ENCODE data around the gene PLPP1. TPM values are rescaled to one million over a fixed set of nuclear protein-coding genes. Genes with fewer than 3 reads are reported as not detected.

Gene PLPP1
- polyA plus RNA-seq, 1 of the 3 experiments (the other 2 are of a cell fraction), result 32.8 TPM

- Histone ChIP-seq H3K4me3 (ENCODE audit: low read depth in 2 of 2, low read length in 1 of 2) (peak overlapping the region; percentile 74 to 87), H2AFZ (ENCODE audit: low read depth) (peak overlapping the region; percentile 96), H3K4me2 (peak overlapping the region; percentile 74), H3K27ac (ENCODE audit: low read depth in 2 of 2, low read length in 1 of 2) (peak overlapping the region; percentile 94 to 95; a peak in 3 of 4 replicates), H3K9me3 (no peaks in the 10 kb centered on the region), H3K9ac (peak overlapping the region; percentile 92), H3K36me3 (replicated peaks in 1 of 2; ENCODE audit: control insufficient read depth in 1 of 2, insufficient read depth in 2 of 2, low read length in 1 of 2) (no peaks in the 10 kb centered on the region), H3K27me3 (ENCODE audit: insufficient read depth) (no peaks in the 10 kb centered on the region), H3K79me2 (ENCODE audit: insufficient read depth) (peaks cover 37% of the 10 kb centered on the region), H4K20me1 (ENCODE audit: insufficient read depth) (peaks cover 6% of the 10 kb centered on the region; the same call in 1 of the 2 replicates), H3F3A (replicated peaks; ENCODE audit: insufficient read depth) (peaks cover 8% of the 10 kb centered on the region), H3K4me1 (ENCODE audit: control insufficient read depth in 1 of 2, insufficient read depth in 2 of 2, low read depth in 1 of 2, low read length in 1 of 2) (peaks cover 0 to 6% of the 10 kb centered on the region in 2 experiments; a peak in 2 of 4 replicates), H3K9me2 (no peaks in the 10 kb centered on the region)
- WGBS (ENCODE audit: low lambda C conversion rate), result 6% methylated on average over 17 of the region's 19 CpGs
- DNase-seq, result no peak
- ChIA-PET POLR2A (no interaction called here), CTCF (interaction anchor here (1.0 kb wide), 1 partner anchor 109 kb away, joined by 3 read pairs; no protein-coding TSS in a partner anchor)
- TF ChIP-seq FOXM1 (IDR thresholded peaks at IDR 0.05; ENCODE audit: low read depth) (no peak), YY1 (IDR thresholded peaks at IDR 0.05; ENCODE audit: low read depth) (no peak), ELF1 (IDR thresholded peaks at IDR 0.05) (no peak), SMC3 (IDR thresholded peaks at IDR 0.05; ENCODE audit: low read depth, low read length) (0 out of 2 replicates have a peak, but pooled peaks have one; percentile 4), POLR2AphosphoS5 (IDR thresholded peaks at IDR 0.05; ENCODE audit: low read depth, low read length) (0 out of 2 replicates have a peak, but pooled peaks have one; percentile 9), RFX5 (IDR thresholded peaks at IDR 0.05; ENCODE audit: low read length) (no peak), USF2 (IDR thresholded peaks at IDR 0.05; ENCODE audit: borderline replicate concordance, low read depth, low read length) (no peak), MAX (IDR thresholded peaks at IDR 0.05; ENCODE audit: low read depth) (peak; percentile 5; the same call in 1 of the 2 replicates), NRF1 (IDR thresholded peaks at IDR 0.05; ENCODE audit: low read depth, low read length) (no peak)
Observed at GRCh38 chr5:55535199-55535905, 588 bp upstream of the PLPP1 start.

- H3K9ac ChIP-seq, result peak overlapping the region; percentile 92
- peaks cover 0 to 5% of the 10 kb centered on the region in 2 experiments for H3K36me3 ChIP-seq (replicated peaks in 1 of 2; ENCODE audit: control insufficient read depth in 1 of 2, insufficient read depth in 2 of 2, low read length in 1 of 2)
- TF ChIP-seq GATA2 (CRISPR knock-in tag; IDR thresholded peaks at IDR 0.05) (no peak), EP300 (IDR thresholded peaks at IDR 0.05; ENCODE audit: borderline replicate concordance in 1 of 2, low read depth in 1 of 2, low read length in 1 of 2) (no peak), USF1 (IDR thresholded peaks at IDR 0.05; ENCODE audit: borderline replicate concordance, low read depth) (no peak), SIN3A (IDR thresholded peaks at IDR 0.05; ENCODE audit: borderline replicate concordance, low read depth, low read length) (no peak; the same call in 1 of the 2 replicates), CHD2 (IDR thresholded peaks at IDR 0.05; ENCODE audit: low read length, partially characterized antibody) (no peak), YY1 (IDR thresholded peaks at IDR 0.05; ENCODE audit: low read depth) (no peak)
- peaks cover 13% of the 10 kb centered on the region for H3F3A ChIP-seq (replicated peaks; ENCODE audit: insufficient read depth)
- peak overlapping the region; percentile 74 for H3K4me2 ChIP-seq
- peak overlapping the region; percentile 94 to 95; a peak in 3 of 4 replicates for H3K27ac ChIP-seq (ENCODE audit: low read depth in 2 of 2, low read length in 1 of 2)
- ChIA-PET POLR2A (interaction anchor here (0.6 to 1.3 kb wide), 3 partner anchors 58 to 158 kb away, joined by 3 to 5 read pairs (median 3); no protein-coding TSS in a partner anchor), CTCF (interaction anchor here (1.0 kb wide), 1 partner anchor 107 kb away, joined by 3 read pairs; no protein-coding TSS in a partner anchor)
- DNase-seq, result peak; percentile 81
- H3K79me2 ChIP-seq (ENCODE audit: insufficient read depth), result peaks cover 45% of the 10 kb centered on the region
- WGBS (ENCODE audit: low lambda C conversion rate), result 23% methylated on average over 10 of the region's 25 CpGs
- no peaks in the 10 kb centered on the region for H3K9me3 ChIP-seq
- peak overlapping the region; percentile 74 to 87 for H3K4me3 ChIP-seq (ENCODE audit: low read depth in 2 of 2, low read length in 1 of 2)
- no peaks in the 10 kb centered on the region for H3K9me2 ChIP-seq
- H2AFZ ChIP-seq (ENCODE audit: low read depth), result peak overlapping the region; percentile 96
- H3K4me1 ChIP-seq (ENCODE audit: control insufficient read depth in 1 of 2, insufficient read depth in 2 of 2, low read depth in 1 of 2, low read length in 1 of 2), result peaks cover 0 to 6% of the 10 kb centered on the region in 2 experiments; a peak in 2 of 4 replicates
- H3K27me3 ChIP-seq (ENCODE audit: insufficient read depth), result no peaks in the 10 kb centered on the region
- H4K20me1 ChIP-seq (ENCODE audit: insufficient read depth), result peaks cover 6% of the 10 kb centered on the region; the same call in 1 of the 2 replicates
Observed at GRCh38 chr5:55533521-55534435, 986 bp downstream of the PLPP1 start.

Measured in SK-N-SH (cell line).